Cerebellar nuclear complex (tissue), 1 donor: ENCODE measurements around the gene SAMD4A.

Experiments used
- DNase-seq, 2 experiments: peaks; one replicate each; lab custom pipeline; 2025; lab: John Stamatoyannopoulos, UW

Gene SAMD4A

DNA sequence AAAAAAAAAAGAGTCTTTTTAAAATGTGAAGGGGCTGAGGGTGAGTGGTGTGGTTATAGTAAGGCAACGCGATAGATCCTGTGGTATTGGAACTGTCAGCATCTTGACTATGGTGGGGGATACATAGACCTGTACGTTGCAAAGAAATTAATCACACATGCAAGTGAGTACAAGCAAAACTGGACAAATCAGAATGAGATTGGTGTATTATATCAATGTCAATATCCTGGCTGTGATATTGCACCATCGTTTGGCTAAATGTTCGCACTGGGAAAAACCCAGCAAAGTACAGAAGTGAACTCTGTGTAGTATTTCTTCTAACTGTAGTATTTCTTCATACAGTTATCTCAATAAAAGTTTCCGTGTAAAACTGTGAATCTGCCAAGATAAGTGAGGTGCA lies 267.8 kb downstream of the SAMD4A start:
- no peak for DNase-seq

GRCh38 chr14:54836231-54836630 lies 269.3 kb downstream of the SAMD4A start:
- no peak for DNase-seq

GRCh38 chr14:54837508-54838149 lies 270.7 kb downstream of the SAMD4A start:
- no peak for DNase-seq

DNA sequence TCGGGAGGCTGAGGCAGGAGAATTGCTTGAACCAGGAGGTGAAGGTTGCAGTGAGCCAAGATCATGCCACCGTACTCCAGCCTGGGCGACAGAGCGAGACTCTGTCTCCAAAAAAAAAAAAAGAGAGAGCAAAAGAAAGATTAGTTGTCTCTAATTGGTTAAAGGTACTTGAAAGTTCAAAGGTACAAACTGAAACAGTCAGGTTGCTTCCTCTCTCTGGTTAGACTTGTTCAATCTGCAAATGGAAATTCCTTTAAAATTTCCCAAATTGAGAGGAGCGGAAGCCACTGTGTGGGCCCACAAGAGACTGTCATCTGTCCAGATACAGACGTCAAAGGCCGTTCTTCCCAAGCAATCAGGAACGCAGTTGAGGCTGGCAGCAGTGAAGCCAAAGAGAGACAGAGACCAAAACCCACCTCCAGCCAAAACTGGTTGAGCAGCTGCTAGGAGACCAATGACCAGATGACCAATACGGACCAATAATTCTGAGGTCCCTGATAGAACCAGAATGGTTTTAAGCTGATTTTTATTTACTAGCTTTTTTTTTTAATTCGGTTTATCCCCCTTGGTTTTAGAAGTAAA lies 272.1 kb downstream of the SAMD4A start:
- no peak for DNase-seq

DNA sequence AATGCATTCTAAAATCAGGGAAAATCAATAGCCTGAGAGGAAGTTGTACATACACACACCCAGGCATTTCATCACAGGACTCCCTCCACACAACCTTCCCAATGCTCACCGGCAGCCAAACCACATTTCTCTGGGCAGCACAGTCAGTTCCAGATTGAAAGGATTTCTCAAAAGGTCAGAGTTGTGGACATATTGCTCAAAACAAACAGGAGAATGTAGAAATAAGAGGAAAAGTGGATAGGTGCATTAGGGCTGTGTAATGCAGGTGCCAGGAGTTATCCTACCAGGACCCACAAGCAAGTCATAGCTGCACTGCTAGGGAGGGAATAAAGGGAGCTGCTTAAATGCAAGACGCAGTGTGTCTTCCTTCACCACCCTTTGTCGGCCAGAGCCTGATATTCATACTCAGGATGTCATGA lies 272.8 kb downstream of the SAMD4A start:
- DNase-seq, result no peak

DNA sequence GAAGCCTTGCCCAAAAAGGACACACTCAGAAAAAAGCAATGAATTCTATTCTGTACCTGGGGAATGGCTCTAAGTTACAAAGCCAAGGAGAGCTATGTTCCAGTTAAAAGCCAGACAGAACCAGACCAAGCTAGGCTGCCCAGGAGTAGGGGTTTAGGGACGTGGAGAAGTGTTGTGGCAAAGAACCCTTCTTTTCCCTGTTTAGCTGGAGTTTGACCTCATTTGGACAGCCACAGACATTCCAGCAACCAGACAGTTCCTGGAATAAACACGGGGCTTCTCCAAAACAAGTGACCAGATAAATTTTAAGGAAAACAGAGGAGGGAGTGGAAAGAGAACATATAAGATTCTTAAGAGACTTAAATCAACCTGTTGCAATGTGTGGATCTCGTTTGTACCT lies 273.4 kb downstream of the SAMD4A start:
- DNase-seq, result no peak

- no peak for DNase-seq
Observed at GRCh38 chr14:54840798-54841197, 273.9 kb downstream of the SAMD4A start.
